ENCODE measurements around the gene HSPB6. TPM values are rescaled to one million over a fixed set of nuclear protein-coding genes. Genes with fewer than 3 reads are reported as not detected.

Gene HSPB6
- total RNA-seq, 1 donor from 2014 or later, result 0.42 TPM

- H3K4me3 Mint-ChIP-seq, result no peak overlapping the region
- H3K27me3 Mint-ChIP-seq, result peaks cover 4% of the 10 kb centered on the region
- H3K36me3 Mint-ChIP-seq (ENCODE audit: low read depth), result peaks cover 3% of the 10 kb centered on the region
- no peaks in the 10 kb centered on the region for H3K4me1 Mint-ChIP-seq
- DNase-seq, result no peak
- intact Hi-C loops (cut with micrococcal nuclease), result no loop called here
- H3K27ac Mint-ChIP-seq, result no peak overlapping the region
- H3K9me3 Mint-ChIP-seq, result no peaks in the 10 kb centered on the region
Measured at GRCh38 chr19:35789978-35790944, 33.4 kb upstream of the HSPB6 start.

GRCh38 chr19:35789195-35789977 is 32.6 kb upstream of the HSPB6 start:
- intact Hi-C loops (cut with micrococcal nuclease), result no loop called here
- DNase-seq, result no peak
- no peaks in the 10 kb centered on the region for H3K9me3 Mint-ChIP-seq
- peaks cover 4% of the 10 kb centered on the region for H3K27me3 Mint-ChIP-seq
- no peak overlapping the region for H3K27ac Mint-ChIP-seq
- H3K4me1 Mint-ChIP-seq, result no peaks in the 10 kb centered on the region
- H3K36me3 Mint-ChIP-seq (ENCODE audit: low read depth), result peaks cover 3% of the 10 kb centered on the region
- H3K4me3 Mint-ChIP-seq, result no peak overlapping the region

- Mint-ChIP-seq H3K4me3 (no peak overlapping the region), H3K36me3 (ENCODE audit: low read depth) (peaks cover 5% of the 10 kb centered on the region), H3K4me1 (no peaks in the 10 kb centered on the region), H3K27me3 (no peaks in the 10 kb centered on the region), H3K27ac (no peak overlapping the region), H3K9me3 (no peaks in the 10 kb centered on the region)
- intact Hi-C loops (cut with micrococcal nuclease), result no loop called here
- DNase-seq, result no peak
Measured at GRCh38 chr19:35788205-35788960, 31.6 kb upstream of the HSPB6 start.

GRCh38 chr19:35787227-35787799 is 30.5 kb upstream of the HSPB6 start:
- Mint-ChIP-seq H3K4me3 (no peak overlapping the region), H3K27me3 (no peaks in the 10 kb centered on the region), H3K9me3 (no peaks in the 10 kb centered on the region), H3K36me3 (ENCODE audit: low read depth) (peaks cover 13% of the 10 kb centered on the region), H3K27ac (no peak overlapping the region), H3K4me1 (no peaks in the 10 kb centered on the region)
- intact Hi-C loops (cut with micrococcal nuclease), result no loop called here
- DNase-seq, result no peak

GRCh38 chr19:35786299-35787160 is 29.7 kb upstream of the HSPB6 start:
- Mint-ChIP-seq H3K27ac (no peak overlapping the region), H3K36me3 (ENCODE audit: low read depth) (peaks cover 15% of the 10 kb centered on the region), H3K9me3 (no peaks in the 10 kb centered on the region), H3K4me1 (no peaks in the 10 kb centered on the region), H3K4me3 (no peak overlapping the region), H3K27me3 (no peaks in the 10 kb centered on the region)
- no peak for DNase-seq
- intact Hi-C loops (cut with micrococcal nuclease), result no loop called here

GRCh38 chr19:35785339-35785627 is 28.5 kb upstream of the HSPB6 start:
- Mint-ChIP-seq H3K36me3 (ENCODE audit: low read depth) (peaks cover 20% of the 10 kb centered on the region), H3K4me3 (no peak overlapping the region), H3K27ac (no peak overlapping the region), H3K4me1 (no peaks in the 10 kb centered on the region), H3K9me3 (no peaks in the 10 kb centered on the region), H3K27me3 (no peaks in the 10 kb centered on the region)
- no peak for DNase-seq
- intact Hi-C loops (cut with micrococcal nuclease), result no loop called here

GRCh38 chr19:35784503-35785338 is 27.9 kb upstream of the HSPB6 start:
- no peaks in the 10 kb centered on the region for H3K9me3 Mint-ChIP-seq
- H3K27me3 Mint-ChIP-seq, result no peaks in the 10 kb centered on the region
- H3K4me3 Mint-ChIP-seq, result no peak overlapping the region
- no peaks in the 10 kb centered on the region for H3K4me1 Mint-ChIP-seq
- H3K36me3 Mint-ChIP-seq (ENCODE audit: low read depth), result peaks cover 21% of the 10 kb centered on the region
- no peak overlapping the region for H3K27ac Mint-ChIP-seq
- intact Hi-C loops (cut with micrococcal nuclease), result no loop called here
- no peak for DNase-seq

- peaks cover 26% of the 10 kb centered on the region for H3K36me3 Mint-ChIP-seq (ENCODE audit: low read depth)
- H3K4me1 Mint-ChIP-seq, result peaks cover 2% of the 10 kb centered on the region
- no peaks in the 10 kb centered on the region for H3K27me3 Mint-ChIP-seq
- no peak overlapping the region for H3K27ac Mint-ChIP-seq
- no peaks in the 10 kb centered on the region for H3K9me3 Mint-ChIP-seq
- no peak overlapping the region for H3K4me3 Mint-ChIP-seq
- intact Hi-C loops (cut with micrococcal nuclease), result no loop called here
- DNase-seq, result no peak
Measured at GRCh38 chr19:35783469-35784434, 26.9 kb upstream of the HSPB6 start.

- no peaks in the 10 kb centered on the region for H3K27me3 Mint-ChIP-seq
- H3K36me3 Mint-ChIP-seq (ENCODE audit: low read depth), result peaks cover 28% of the 10 kb centered on the region
- peaks cover 2% of the 10 kb centered on the region for H3K4me1 Mint-ChIP-seq
- DNase-seq, result no peak
- H3K4me3 Mint-ChIP-seq, result no peak overlapping the region
- no peak overlapping the region for H3K27ac Mint-ChIP-seq
- intact Hi-C loops (cut with micrococcal nuclease), result no loop called here
- no peaks in the 10 kb centered on the region for H3K9me3 Mint-ChIP-seq
Measured at GRCh38 chr19:35782589-35782988, 25.8 kb upstream of the HSPB6 start.

GRCh38 chr19:35781650-35782049 is 24.8 kb upstream of the HSPB6 start:
- Mint-ChIP-seq H3K4me1 (peaks cover 11% of the 10 kb centered on the region), H3K36me3 (ENCODE audit: low read depth) (peaks cover 28% of the 10 kb centered on the region), H3K9me3 (no peaks in the 10 kb centered on the region), H3K4me3 (no peak overlapping the region), H3K27me3 (no peaks in the 10 kb centered on the region), H3K27ac (no peak overlapping the region)
- DNase-seq, result no peak
- intact Hi-C loops (cut with micrococcal nuclease), result no loop called here

GRCh38 chr19:35780717-35781116 is 23.9 kb upstream of the HSPB6 start:
- Mint-ChIP-seq H3K27me3 (no peaks in the 10 kb centered on the region), H3K4me1 (peaks cover 17% of the 10 kb centered on the region), H3K27ac (no peak overlapping the region), H3K4me3 (no peak overlapping the region), H3K9me3 (no peaks in the 10 kb centered on the region), H3K36me3 (ENCODE audit: low read depth) (peaks cover 27% of the 10 kb centered on the region)
- intact Hi-C loops (cut with micrococcal nuclease), result no loop called here
- DNase-seq, result no peak
